HEK293 (cell line): Measurements from ENCODE around the gene PKIB.

Experiments
- CTCF ChIA-PET: fragments of 350-600 bp; formaldehyde crosslinking; extraction: SDS; loops from one replicate; lab custom pipeline; 2021; ENCODE audit warnings: antibody characterized with exemption; lab: Yijun Ruan, JAX
- POLR2A ChIA-PET: fragments of 300-600 bp; formaldehyde crosslinking; extraction: SDS; loops from one replicate; lab custom pipeline; 2020; ENCODE audit warnings: antibody characterized with exemption, inconsistent platforms; lab: Yijun Ruan, JAX
- H3K27ac ChIP-seq: fragments of 200-500 bp; sonication (Bioruptor generic); 2 replicates; pipeline ENCODE4 v1.5.1; 2014; ENCODE audit warnings: low read depth, low read length, control low read depth, inconsistent platforms; ENCODE audit errors: extremely low read depth
- H3K36me3 ChIP-seq, 2 experiments: fragments of 200-500 bp in 1 of 2; sonication (Bioruptor generic) in 1 of 2; 1 replicate in 1 of 2; 2 replicates in 1 of 2; pipeline ENCODE4 v1.5.1; 2014 to 2017; ENCODE audit warnings: inconsistent platforms in 2 of 2, low read length in 2 of 2; ENCODE audit not compliant: control insufficient read depth in 2 of 2, insufficient read depth in 1 of 2
- H3K4me1 ChIP-seq: fragments of 200-500 bp; sonication (Bioruptor generic); 2 replicates; pipeline ENCODE4 v1.5.1; 2014; ENCODE audit warnings: mild to moderate bottlenecking, low read length, inconsistent platforms; ENCODE audit not compliant: control insufficient read depth, insufficient read depth
- H3K4me3 ChIP-seq: 2 replicates; pipeline ENCODE4 v1.5.1; 2011; ENCODE audit warnings: low read depth, mild to moderate bottlenecking, control low read depth, low read length, moderate library complexity
- H3K9me3 ChIP-seq: fragments of 200-500 bp; sonication (Bioruptor generic); 2 replicates; pipeline ENCODE4 v1.5.1; 2014; ENCODE audit warnings: low read depth, low read length, inconsistent platforms; ENCODE audit not compliant: control insufficient read depth, insufficient read depth
- EGR2 ChIP-seq: fragments of 450-650 bp; formaldehyde crosslinking; IDR thresholded peaks from 2 replicates; pipeline ENCODE4 v1.5.1; 2016; ENCODE audit warnings: low read depth, missing biosample characterization, missing genetic modification characterization
- GLI4 ChIP-seq: fragments of 450-650 bp; formaldehyde crosslinking; IDR thresholded peaks from 2 replicates; pipeline ENCODE4 v1.5.1; 2016; ENCODE audit warnings: missing biosample characterization, missing genetic modification characterization
- HOXC10 ChIP-seq: sonication (generic); formaldehyde crosslinking; IDR thresholded peaks from 2 replicates; pipeline ENCODE4 v1.8.1; 2023; ENCODE audit warnings: mild to moderate bottlenecking, missing genetic modification reagents
- KLF1 ChIP-seq: fragments of 450-650 bp; formaldehyde crosslinking; IDR thresholded peaks from 2 replicates; pipeline ENCODE4 v1.5.1; 2016; ENCODE audit warnings: missing biosample characterization, missing genetic modification characterization
- KLF9 ChIP-seq: fragments of 450-650 bp; formaldehyde crosslinking; IDR thresholded peaks from 2 replicates; pipeline ENCODE4 v1.5.1; 2016; ENCODE audit warnings: missing biosample characterization, missing genetic modification characterization, low read depth
- REPIN1 ChIP-seq: fragments of 450-650 bp; formaldehyde crosslinking; IDR thresholded peaks from 2 replicates; pipeline ENCODE4 v1.5.1; 2017; ENCODE audit warnings: missing biosample characterization, missing genetic modification characterization, low read depth
- ZBTB20 ChIP-seq: fragments of 450-650 bp; formaldehyde crosslinking; IDR thresholded peaks from 2 replicates; pipeline ENCODE4 v1.5.1; 2016; ENCODE audit warnings: missing biosample characterization, missing genetic modification characterization
- ZBTB48 ChIP-seq: fragments of 450-650 bp; formaldehyde crosslinking; IDR thresholded peaks from 2 replicates; pipeline ENCODE4 v1.5.1; 2016; ENCODE audit warnings: missing biosample characterization, missing genetic modification characterization
- ZFHX2 ChIP-seq: fragments of 450-650 bp; formaldehyde crosslinking; conservative IDR thresholded peaks from 2 replicates; pipeline ENCODE4 v1.5.1; 2016; ENCODE audit warnings: missing biosample characterization, missing genetic modification characterization
- ZFP41 ChIP-seq: fragments of 450-650 bp; formaldehyde crosslinking; IDR thresholded peaks from 2 replicates; pipeline ENCODE4 v1.5.1; 2016; ENCODE audit warnings: missing biosample characterization, missing genetic modification characterization, borderline replicate concordance
- ZNF214 ChIP-seq: fragments of 450-650 bp; formaldehyde crosslinking; IDR thresholded peaks from 2 replicates; pipeline ENCODE4 v1.5.1; 2017; ENCODE audit warnings: missing biosample characterization, mild to moderate bottlenecking, missing genetic modification characterization, borderline replicate concordance
- ZNF23 ChIP-seq: fragments of 450-650 bp; formaldehyde crosslinking; IDR thresholded peaks from 2 replicates; pipeline ENCODE4 v1.5.1; 2016; ENCODE audit warnings: missing biosample characterization, missing genetic modification characterization, borderline replicate concordance
- ZNF274 ChIP-seq, 2 experiments: fragments of 200-500 bp in 1 of 2; fragments of 450-650 bp in 1 of 2; sonication (Bioruptor generic) in 1 of 2; formaldehyde crosslinking in 1 of 2; IDR thresholded peaks; 2 replicates each; pipeline versions ENCODE4 v1.5.1 to v1.6.1; 2014 to 2016; ENCODE audit warnings: borderline replicate concordance in 1 of 2, inconsistent platforms in 1 of 2, low read length in 1 of 2, missing biosample characterization in 1 of 2, missing genetic modification characterization in 1 of 2
- ZNF416 ChIP-seq: fragments of 450-650 bp; formaldehyde crosslinking; IDR thresholded peaks from 2 replicates; pipeline ENCODE4 v1.5.1; 2016; ENCODE audit warnings: missing biosample characterization, missing genetic modification characterization
- ZNF561 ChIP-seq: fragments of 450-650 bp; IDR thresholded peaks from 2 replicates; pipeline ENCODE4 v1.5.1; 2018; ENCODE audit warnings: missing biosample characterization, missing genetic modification characterization, borderline replicate concordance
- ZNF654 ChIP-seq: fragments of 450-650 bp; formaldehyde crosslinking; IDR thresholded peaks from 2 replicates; pipeline ENCODE4 v1.5.1; 2016; ENCODE audit warnings: low read depth, missing biosample characterization, missing genetic modification characterization
- ZNF768 ChIP-seq: fragments of 450-650 bp; formaldehyde crosslinking; IDR thresholded peaks from 2 replicates; pipeline ENCODE4 v1.5.1; 2018; ENCODE audit warnings: missing biosample characterization, mild to moderate bottlenecking, missing genetic modification characterization
- ZNF837 ChIP-seq: fragments of 450-650 bp; formaldehyde crosslinking; IDR thresholded peaks from 2 replicates; pipeline ENCODE4 v1.5.1; 2016; ENCODE audit warnings: missing biosample characterization, missing genetic modification characterization
- TF ChIP-seq, protein P1 (sequence below): fragments of 450-650 bp; formaldehyde crosslinking; IDR thresholded peaks from 2 replicates; pipeline ENCODE4 v1.5.1; 2016; ENCODE audit warnings: missing biosample characterization, missing genetic modification characterization
- TF ChIP-seq, protein P2 (sequence below): fragments of 450-650 bp; formaldehyde crosslinking; IDR thresholded peaks from 2 replicates; pipeline ENCODE4 v1.5.1; 2016; ENCODE audit warnings: missing biosample characterization, missing genetic modification characterization

PKIB gene

DNA sequence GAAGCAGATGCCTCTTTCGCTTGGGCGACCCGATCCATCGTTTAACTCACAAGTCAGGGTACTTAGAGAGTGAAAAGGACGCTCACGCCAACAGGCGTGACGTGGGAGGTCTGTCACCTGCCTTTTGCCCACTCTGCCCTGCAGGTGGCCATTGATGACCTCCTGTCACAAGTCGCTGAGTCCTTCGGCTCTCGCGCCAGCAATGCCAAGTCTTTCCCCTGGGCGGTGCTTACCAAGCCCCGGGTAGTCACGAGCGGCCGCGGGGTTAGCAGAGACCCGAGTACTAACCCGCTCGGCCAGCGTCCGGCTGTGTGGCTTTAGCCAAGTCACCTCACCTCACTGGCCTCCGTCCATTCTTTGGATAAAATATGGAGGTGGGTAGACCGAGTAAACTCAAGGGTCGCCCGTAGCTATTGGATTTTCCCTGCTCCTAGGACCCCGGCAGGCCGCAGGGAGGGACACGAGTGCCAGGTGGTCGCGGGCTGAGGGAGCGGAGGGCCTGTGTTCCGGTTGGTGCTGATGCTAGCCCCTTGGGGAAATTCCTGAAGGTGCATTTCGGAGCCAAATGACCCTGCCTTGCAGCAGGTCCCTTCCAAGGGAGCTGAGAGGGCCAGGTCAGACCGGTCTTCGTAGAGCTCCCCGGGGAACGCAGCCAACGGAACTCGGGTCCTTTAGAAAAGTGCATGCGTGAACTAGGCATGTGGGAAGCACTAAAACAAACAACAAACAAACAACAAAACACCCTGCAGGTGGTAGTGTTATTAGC, 668 bp downstream of the PKIB start (continued):
- TF ChIP-seq ZFP41 (tag by site-specific recombination): no peak
- TF ChIP-seq ZBTB20 (tag by site-specific recombination): 0 out of 2 replicates have a peak, but pooled peaks have one; percentile 23
- no peak for TF ChIP-seq GLI4 (tag by site-specific recombination)
- TF ChIP-seq, protein P1, sequence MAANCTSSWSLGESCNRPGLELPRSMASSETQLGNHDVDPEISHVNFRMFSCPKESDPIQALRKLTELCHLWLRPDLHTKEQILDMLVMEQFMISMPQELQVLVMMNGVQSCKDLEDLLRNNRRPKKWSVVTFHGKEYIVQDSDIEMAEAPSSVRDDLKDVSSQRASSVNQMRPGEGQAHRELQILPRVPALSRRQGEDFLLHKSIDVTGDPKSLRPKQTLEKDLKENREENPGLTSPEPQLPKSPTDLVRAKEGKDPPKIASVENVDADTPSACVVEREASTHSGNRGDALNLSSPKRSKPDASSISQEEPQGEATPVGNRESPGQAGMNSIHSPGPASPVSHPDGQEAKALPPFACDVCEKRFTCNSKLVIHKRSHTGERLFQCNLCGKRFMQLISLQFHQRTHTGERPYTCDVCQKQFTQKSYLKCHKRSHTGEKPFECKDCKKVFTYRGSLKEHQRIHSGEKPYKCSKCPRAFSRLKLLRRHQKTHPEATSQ: no peak
- 0 out of 2 replicates have a peak, but pooled peaks have one; percentile 13 for TF ChIP-seq HOXC10 (CRISPR knock-in tag)
- no peak for TF ChIP-seq ZNF561
- no peak for TF ChIP-seq ZNF837 (tag by site-specific recombination)
- TF ChIP-seq REPIN1 (tag by site-specific recombination): no peak
- TF ChIP-seq ZNF23: no peak
- 0 out of 2 replicates have a peak, but pooled peaks have one; percentile 58 for TF ChIP-seq ZBTB48
- TF ChIP-seq KLF1: no peak
- TF ChIP-seq, protein P2, sequence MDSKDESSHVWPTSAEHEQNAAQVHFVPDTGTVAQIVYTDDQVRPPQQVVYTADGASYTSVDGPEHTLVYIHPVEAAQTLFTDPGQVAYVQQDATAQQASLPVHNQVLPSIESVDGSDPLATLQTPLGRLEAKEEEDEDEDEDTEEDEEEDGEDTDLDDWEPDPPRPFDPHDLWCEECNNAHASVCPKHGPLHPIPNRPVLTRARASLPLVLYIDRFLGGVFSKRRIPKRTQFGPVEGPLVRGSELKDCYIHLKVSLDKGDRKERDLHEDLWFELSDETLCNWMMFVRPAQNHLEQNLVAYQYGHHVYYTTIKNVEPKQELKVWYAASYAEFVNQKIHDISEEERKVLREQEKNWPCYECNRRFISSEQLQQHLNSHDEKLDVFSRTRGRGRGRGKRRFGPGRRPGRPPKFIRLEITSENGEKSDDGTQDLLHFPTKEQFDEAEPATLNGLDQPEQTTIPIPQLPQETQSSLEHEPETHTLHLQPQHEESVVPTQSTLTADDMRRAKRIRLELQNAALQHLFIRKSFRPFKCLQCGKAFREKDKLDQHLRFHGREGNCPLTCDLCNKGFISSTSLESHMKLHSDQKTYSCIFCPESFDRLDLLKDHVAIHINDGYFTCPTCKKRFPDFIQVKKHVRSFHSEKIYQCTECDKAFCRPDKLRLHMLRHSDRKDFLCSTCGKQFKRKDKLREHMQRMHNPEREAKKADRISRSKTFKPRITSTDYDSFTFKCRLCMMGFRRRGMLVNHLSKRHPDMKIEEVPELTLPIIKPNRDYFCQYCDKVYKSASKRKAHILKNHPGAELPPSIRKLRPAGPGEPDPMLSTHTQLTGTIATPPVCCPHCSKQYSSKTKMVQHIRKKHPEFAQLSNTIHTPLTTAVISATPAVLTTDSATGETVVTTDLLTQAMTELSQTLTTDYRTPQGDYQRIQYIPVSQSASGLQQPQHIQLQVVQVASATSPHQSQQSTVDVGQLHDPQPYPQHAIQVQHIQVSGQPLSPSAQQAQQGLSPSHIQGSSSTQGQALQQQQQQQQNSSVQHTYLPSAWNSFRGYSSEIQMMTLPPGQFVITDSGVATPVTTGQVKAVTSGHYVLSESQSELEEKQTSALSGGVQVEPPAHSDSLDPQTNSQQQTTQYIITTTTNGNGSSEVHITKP (tag by site-specific recombination): peak; percentile 95
- TF ChIP-seq ZNF768: no peak
- 0 out of 2 replicates have a peak, but pooled peaks have one; percentile 3 for TF ChIP-seq EGR2 (tag by site-specific recombination)

DNA sequence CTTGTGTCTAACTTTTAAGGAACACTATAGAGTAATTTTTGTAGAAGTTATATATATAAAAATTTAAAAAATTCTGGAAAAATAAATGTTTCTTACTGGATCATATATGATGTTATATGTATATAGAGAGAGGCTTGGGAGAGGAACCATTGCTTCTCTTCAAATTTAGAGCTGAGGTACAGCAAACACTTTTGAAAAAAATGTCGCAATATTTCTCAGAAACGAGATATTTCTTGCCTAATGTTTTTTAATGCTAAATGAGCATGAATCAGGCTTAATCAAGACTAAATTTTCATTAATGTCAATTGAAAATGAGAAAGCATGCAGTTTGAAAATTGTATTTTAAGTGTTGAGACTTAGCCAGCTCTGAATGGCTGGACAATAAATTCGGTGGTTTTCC, 2.6 kb downstream of the PKIB start:
- ChIA-PET POLR2A (no interaction called here), CTCF (interaction anchor here (1.2 kb wide), 1 partner anchor 121 kb away, joined by 4 read pairs; no protein-coding TSS in a partner anchor)
- TF ChIP-seq ZNF274 (IDR thresholded peaks at IDR 0.05; ENCODE audit: low read length) (no peak), ZNF274 (tag by site-specific recombination; IDR thresholded peaks at IDR 0.05; ENCODE audit: borderline replicate concordance) (no peak), ZNF214 (tag by site-specific recombination) (no peak)

DNA sequence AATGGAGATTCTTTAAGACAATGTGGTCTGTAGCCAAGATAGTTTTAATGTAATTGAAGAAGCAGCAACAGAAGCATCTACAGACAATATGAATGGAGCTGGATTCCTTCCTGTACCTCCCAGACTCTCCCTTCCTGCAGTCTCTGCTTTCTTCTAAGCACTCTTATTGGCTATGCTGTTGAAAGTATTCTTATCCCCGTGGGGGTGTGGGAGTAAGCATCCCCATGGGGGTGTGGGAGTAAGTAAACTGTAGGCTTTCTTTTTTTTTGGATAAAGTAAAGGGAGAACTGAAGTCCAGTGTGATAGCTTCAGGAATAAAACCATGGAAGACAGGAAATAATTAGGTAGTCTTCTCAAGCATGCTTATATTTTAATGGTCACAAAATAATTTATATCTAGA, 4.1 kb downstream of the PKIB start:
- Histone ChIP-seq H3K9me3 (no peaks in the 10 kb centered on the region), H3K4me3 (no peak overlapping the region), H3K36me3 (no peaks in the 10 kb centered on the region), H3K27ac (no peak overlapping the region), H3K4me1 (no peaks in the 10 kb centered on the region)
- CTCF ChIA-PET: no interaction called here
- POLR2A ChIA-PET: no interaction called here
- TF ChIP-seq ZNF654: no peak
- TF ChIP-seq KLF9: no peak
- TF ChIP-seq ZNF416 (tag by site-specific recombination): no peak
- peak; percentile 71 for TF ChIP-seq EGR2 (tag by site-specific recombination)
- TF ChIP-seq ZFHX2 (tag by site-specific recombination): peak; percentile 57; the same call in 1 of the 2 replicates

More for the DNA sequence above, 2.6 kb downstream of the PKIB start:
- Histone ChIP-seq H3K4me3 (no peak overlapping the region), H3K36me3 (no peaks in the 10 kb centered on the region), H3K27ac (no peak overlapping the region), H3K4me1 (no peaks in the 10 kb centered on the region), H3K9me3 (no peaks in the 10 kb centered on the region)
